ENCODE measurements around the gene CLDN11.

CLDN11 gene

DNA sequence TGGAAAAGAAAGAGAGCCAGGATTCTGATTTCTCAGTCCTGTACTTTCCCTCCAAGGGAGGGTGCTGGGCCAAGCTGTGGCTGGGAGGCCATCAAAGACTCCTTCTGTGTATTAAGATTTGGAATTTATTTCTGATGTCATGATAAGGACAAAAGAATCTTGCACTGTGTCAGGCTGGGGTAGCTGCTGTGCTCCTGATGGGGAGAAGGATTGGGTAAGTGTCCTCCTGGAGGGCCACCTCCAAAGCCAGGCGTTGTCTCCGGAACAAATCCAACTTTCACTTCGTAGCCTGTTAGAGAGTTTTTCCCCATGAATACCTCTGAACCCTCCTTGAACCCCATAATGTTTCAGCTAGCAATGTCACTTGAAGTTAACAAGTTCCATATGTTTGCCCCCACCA is 29.9 kb downstream of the CLDN11 start:
- Mint-ChIP-seq H3K4me1 (peaks cover 15% of the 10 kb centered on the region), H3K4me3 (peak overlapping the region; percentile 20 to 45 (median 43)), H3K27ac (peak overlapping the region; percentile 89 to 97 (median 90)), H3K9me3 (no peaks in the 10 kb centered on the region), H3K36me3 (ENCODE audit: low read depth) (no peaks in the 10 kb centered on the region), H3K27me3 (ENCODE audit: low read depth) (no peaks in the 10 kb centered on the region)
- TF ChIP-seq, protein P1, sequence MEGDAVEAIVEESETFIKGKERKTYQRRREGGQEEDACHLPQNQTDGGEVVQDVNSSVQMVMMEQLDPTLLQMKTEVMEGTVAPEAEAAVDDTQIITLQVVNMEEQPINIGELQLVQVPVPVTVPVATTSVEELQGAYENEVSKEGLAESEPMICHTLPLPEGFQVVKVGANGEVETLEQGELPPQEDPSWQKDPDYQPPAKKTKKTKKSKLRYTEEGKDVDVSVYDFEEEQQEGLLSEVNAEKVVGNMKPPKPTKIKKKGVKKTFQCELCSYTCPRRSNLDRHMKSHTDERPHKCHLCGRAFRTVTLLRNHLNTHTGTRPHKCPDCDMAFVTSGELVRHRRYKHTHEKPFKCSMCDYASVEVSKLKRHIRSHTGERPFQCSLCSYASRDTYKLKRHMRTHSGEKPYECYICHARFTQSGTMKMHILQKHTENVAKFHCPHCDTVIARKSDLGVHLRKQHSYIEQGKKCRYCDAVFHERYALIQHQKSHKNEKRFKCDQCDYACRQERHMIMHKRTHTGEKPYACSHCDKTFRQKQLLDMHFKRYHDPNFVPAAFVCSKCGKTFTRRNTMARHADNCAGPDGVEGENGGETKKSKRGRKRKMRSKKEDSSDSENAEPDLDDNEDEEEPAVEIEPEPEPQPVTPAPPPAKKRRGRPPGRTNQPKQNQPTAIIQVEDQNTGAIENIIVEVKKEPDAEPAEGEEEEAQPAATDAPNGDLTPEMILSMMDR (IDR thresholded peaks at IDR 0.05; ENCODE audit: unreplicated experiment in 3 of 3), result no peak

DNA sequence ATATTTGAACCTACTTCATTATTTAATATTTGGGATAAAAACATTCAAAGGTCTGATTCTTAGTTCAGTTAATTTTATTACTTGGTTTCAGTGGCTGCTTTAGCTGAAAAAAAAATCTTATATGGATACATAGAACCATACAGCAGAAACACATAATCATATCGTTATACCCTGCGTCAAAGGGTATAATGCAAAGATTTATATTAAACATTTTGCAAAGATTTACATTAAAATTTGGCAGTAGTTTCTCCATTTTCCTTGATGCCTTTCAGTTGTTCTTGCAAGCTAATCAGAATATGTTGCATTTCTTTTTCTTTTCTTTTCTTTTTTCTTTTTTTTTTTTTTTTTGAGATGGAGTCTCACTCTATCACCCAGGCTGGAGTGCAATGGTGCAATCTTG is 31.4 kb downstream of the CLDN11 start:
- H3K27ac Mint-ChIP-seq, result peak overlapping the region in 1 of 3 experiments; percentile 90

DNA sequence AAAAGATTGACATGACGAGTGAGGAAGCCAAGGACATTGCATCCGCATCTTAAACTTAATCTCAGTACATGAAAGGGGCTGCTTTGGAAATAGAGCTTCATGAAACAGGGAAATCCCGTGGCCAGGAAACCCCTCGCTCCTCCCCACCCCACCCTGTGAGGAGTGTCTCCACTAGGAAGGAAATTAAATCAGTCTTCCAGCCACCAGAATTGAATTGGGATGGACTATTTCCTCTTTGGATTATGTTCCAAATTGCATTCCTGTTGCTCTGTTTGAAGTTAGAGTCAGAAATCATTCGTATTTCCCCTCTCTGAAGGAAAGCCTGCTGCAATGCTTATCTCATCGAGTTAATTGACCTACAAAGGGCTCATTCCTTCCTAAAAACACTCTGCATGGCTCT is 35.8 kb downstream of the CLDN11 start:
- Mint-ChIP-seq H3K27me3 (ENCODE audit: low read depth) (no peaks in the 10 kb centered on the region), H3K27ac (peak overlapping the region; percentile 48 to 66 (median 50)), H3K4me1 (peaks cover 9% of the 10 kb centered on the region), H3K36me3 (ENCODE audit: low read depth) (no peaks in the 10 kb centered on the region), H3K9me3 (peaks cover 3% of the 10 kb centered on the region), H3K4me3 (no peak overlapping the region)
- TF ChIP-seq, protein P1 (IDR thresholded peaks at IDR 0.05; ENCODE audit: unreplicated experiment in 3 of 3), result no peak

More for the DNA sequence above, 31.4 kb downstream of the CLDN11 start:
- Mint-ChIP-seq H3K4me3 (no peak overlapping the region), H3K4me1 (peaks cover 24% of the 10 kb centered on the region), H3K36me3 (ENCODE audit: low read depth) (no peaks in the 10 kb centered on the region), H3K27me3 (ENCODE audit: low read depth) (no peaks in the 10 kb centered on the region), H3K9me3 (no peaks in the 10 kb centered on the region)
- TF ChIP-seq, protein P1 (IDR thresholded peaks at IDR 0.05; ENCODE audit: unreplicated experiment in 3 of 3), result no peak

DNA sequence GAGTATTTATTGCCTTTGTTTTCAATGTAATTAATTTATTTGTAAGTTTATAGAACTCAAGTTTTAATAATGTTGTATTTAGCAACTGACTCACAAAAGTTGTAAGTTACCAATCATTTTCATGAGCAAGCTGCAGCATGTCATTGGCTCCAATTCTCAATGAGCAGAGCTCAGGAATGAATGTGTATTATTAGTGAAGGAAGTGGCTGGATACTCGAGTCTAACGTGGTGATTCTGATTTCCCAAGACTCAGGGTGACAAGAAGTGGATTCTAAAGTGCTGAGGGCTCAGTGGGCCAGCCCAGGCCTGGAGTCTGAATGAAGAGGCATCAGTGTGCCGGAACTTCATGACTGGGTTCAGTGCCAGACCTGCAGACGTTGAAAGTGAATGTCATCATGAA is 39.6 kb downstream of the CLDN11 start:
- no peaks in the 10 kb centered on the region for H3K27me3 Mint-ChIP-seq (ENCODE audit: low read depth)
- H3K9me3 Mint-ChIP-seq, result peaks cover 3% of the 10 kb centered on the region
- H3K4me3 Mint-ChIP-seq, result no peak overlapping the region
- no peak overlapping the region for H3K27ac Mint-ChIP-seq
- peaks cover 14% of the 10 kb centered on the region for H3K4me1 Mint-ChIP-seq
- no peaks in the 10 kb centered on the region for H3K36me3 Mint-ChIP-seq (ENCODE audit: low read depth)
- TF ChIP-seq, protein P1 (IDR thresholded peaks at IDR 0.05; ENCODE audit: unreplicated experiment in 3 of 3), result no peak

DNA sequence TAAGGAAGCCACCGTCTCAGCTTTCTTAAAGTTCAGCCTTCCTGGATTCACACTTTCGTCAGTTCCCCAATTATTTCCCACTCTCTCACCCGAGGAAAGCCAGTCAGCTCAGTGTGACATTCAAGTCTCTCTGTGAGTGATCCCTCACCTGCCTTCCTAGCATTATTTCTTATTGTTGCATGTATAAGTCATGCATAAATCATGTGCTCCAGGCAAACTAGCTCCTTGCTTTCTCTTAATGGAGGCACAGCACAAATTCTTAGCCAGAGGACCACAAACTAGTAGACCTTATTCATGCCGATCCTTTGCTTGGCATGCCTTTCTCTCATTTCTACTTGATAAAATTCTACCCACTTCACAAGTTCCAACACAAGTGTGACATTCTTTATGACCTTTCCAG is 44.3 kb downstream of the CLDN11 start:
- Mint-ChIP-seq H3K36me3 (ENCODE audit: low read depth) (no peaks in the 10 kb centered on the region), H3K27me3 (ENCODE audit: low read depth) (no peaks in the 10 kb centered on the region), H3K4me3 (no peak overlapping the region), H3K27ac (peak overlapping the region in 1 of 3 experiments; percentile 25), H3K9me3 (no peaks in the 10 kb centered on the region), H3K4me1 (peaks cover 21% of the 10 kb centered on the region)
- TF ChIP-seq, protein P1 (IDR thresholded peaks at IDR 0.05; ENCODE audit: unreplicated experiment in 3 of 3), result no peak

DNA sequence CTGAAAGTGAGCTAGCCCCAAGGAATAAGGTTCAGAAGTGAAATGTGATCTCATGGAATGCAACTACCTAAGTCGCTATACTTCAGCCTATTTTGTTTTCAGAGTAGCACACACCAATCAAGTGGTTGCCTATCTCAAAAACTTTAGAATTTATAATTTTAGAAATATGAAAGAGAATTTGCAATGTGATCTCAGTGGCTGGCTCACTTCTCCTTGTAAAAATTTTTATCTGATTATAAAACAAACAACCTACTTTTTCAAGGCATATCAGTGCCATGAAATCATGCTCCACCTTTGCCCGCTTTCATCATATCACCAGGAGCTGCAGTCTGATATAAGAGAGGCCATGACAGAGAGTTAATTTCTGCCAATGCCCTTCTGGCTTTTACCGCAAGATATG is 47.3 kb downstream of the CLDN11 start:
- Mint-ChIP-seq H3K27ac (peak overlapping the region; percentile 57 to 88 (median 68)), H3K36me3 (ENCODE audit: low read depth) (no peaks in the 10 kb centered on the region), H3K9me3 (no peaks in the 10 kb centered on the region), H3K4me3 (no peak overlapping the region), H3K4me1 (peaks cover 46% of the 10 kb centered on the region), H3K27me3 (ENCODE audit: low read depth) (no peaks in the 10 kb centered on the region)
- TF ChIP-seq, protein P1 (IDR thresholded peaks at IDR 0.05; ENCODE audit: unreplicated experiment in 3 of 3), result no peak
